HG02759 (cell line): ENCODE results near the gene RMDN2.

ENCODE experiments used
- ATAC-seq: cut with Tn5 transposase; IDR thresholded peaks from one replicate; pipeline ENCODE4 v1.9.1; 2021; ENCODE audit warnings: mild to moderate bottlenecking, moderate library complexity; ENCODE audit not compliant: unreplicated experiment

The RMDN2 gene

DNA sequence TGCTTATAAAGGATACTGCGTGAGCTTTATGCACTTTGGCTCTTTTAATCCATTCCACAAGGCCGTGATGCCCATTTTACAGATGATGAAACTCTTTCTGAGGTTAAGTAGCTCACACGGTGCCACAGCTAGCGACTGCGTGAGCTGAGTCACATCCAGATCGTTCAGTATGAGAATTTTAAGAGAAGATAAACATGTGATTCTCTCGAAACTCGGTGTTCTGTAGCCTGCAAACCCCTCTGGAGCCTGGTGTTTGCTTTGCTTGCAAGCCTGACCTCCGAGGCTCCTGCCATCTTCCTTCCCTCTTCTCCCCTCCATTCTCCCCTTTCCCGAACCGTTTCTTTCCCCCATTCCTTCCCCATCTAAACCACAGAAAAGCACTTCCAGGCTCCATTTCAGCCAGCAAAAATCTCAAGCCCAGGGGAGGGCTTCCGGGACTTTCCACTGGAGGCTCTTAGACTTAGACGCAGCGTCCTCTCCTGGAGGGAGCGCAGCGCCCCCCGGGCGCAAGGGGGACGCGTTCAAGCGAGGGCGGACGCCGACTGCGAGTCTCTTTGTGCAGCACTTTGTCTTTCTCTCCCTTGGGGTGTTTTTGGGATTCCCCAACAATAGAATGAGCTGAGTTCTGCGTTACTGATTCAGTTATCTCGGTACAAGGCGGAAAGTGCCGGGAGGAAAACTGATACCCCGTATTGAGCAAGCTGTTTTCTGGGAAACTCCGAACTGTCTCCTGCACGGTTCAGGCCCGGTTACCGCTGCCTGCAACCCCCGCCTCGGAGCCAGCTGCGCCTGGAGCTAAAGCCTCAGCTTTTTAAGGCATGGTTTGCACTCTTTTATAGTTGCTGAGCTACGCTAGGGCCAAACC is 112.9 kb downstream of the RMDN2 start:
- peak; percentile 84 for ATAC-seq

DNA sequence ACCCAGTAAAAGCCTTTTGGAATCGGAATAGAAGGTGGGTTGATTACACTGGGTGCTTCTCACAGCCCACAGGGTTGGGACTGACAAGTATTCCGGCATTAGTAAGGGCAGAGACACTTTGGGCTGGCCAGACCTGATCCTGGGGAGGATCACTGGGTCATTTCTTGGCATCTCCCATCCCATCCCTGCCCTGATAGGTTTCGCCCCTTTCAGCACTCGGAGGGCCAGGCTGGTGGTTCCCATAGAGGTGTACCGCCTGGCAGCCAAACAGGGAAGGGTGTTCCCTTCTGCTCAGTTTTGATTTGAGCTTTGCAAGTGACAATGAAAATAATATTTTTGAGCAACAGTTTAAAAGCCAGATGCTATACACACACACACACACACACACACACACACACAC is 113.6 kb downstream of the RMDN2 start:
- no peak for ATAC-seq

DNA sequence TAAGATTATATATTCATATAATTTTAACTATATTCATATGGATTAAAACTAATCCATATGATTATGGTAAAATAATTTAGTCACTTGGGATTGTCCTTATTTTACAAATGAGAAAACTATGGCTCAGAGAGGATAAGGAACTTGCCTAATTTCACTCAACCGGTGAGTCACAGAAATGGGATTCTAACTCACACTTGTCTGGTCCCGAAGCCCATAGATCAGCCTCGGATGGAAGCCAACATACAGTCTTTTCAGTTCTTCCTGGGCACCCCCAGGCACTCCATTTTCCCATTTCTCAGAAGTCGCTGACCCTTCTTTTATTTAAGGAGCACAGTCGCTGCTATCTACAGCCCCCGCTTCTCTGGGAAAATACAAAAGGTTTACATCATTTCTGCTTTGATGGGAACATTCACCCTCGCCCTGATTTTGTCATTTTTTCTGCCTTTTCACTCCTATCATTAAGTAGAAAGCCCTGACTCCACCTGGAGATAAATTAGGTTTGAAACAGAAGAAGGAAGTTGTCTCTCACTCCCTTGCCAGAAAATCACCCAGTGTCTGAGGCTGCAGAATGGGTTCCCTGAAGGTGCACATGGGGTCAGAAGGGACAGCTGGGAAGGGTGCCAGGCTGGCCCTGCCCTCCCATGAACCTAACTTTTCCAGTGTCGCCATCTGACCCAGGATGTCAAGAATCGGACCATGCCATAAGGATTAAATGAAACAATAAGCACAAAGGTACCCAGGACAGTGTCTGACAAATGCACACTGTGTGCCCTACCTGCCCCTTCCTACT is 114.2 kb downstream of the RMDN2 start:
- no peak for ATAC-seq

DNA sequence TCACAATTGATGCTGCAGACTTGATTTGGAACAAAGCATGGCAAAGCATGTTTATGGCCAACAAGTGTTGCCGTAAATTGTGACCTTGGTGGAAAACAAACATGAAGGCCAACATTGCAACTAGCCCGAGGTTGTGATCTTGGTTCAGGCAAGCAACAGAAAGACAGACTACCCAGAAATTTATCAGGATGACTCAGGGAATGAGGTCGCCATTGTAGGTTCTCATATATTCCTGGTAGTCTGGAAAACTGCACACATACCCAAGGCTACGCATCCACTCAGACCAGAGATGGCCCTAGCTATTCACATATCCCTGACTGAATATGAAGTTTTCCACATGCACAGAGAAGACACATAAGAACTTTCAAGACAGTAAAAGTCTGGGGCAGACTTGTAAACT is 120.7 kb downstream of the RMDN2 start:
- no peak for ATAC-seq

DNA sequence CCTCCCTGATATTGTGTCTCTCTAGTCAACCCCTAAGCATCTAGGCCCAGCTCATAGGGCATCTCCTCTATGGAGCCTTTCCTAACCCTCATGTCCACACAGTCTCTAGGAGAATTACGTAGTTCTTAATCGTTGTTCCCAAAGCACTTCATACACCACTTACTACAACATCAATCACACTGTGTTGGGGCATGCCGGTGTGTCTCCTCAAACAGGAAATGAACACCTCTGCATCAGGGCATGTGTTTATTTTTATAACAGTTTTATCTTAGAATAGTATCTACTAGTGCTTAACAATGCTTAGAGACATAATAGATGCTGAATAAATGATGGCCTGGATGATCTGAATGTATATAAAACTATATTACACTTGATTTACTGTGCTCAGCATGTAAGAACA is 131.1 kb downstream of the RMDN2 start:
- no peak for ATAC-seq

DNA sequence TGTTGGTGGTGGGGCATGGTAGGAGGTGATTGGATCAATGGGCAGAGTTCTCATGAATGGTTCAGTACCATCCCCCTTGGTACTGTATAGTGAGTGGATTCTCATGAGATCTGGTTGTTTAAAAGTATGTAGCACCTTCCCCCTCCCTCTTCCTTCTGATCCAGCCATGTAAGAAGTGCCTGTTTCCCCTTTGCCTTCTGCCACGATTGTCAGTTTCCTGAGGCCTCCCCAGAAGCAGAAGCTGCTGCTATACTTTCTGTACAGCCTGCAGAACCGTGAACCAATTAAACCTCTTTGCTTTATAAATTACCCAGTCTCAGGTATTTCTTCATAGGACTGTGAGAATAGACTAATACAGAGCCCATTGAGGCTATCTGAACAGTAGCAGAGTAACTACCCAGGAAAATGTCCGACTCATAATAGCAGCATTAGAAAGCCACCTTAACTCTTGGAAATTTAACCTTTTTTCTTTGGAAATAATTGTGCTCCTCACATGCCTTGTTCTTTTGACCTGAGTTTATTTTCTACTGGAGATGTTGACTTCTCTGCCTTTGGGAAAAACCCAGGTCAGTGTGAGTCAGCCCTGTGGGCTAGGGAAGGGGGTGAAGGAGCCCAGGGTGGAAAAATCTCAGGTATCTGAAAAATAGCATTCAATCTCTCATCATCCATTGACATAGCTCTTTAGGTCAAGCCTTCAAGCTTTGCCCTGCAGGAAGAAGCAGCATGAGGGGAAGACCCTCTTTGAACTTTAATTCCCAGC is 132.7 kb downstream of the RMDN2 start:
- no peak for ATAC-seq

DNA sequence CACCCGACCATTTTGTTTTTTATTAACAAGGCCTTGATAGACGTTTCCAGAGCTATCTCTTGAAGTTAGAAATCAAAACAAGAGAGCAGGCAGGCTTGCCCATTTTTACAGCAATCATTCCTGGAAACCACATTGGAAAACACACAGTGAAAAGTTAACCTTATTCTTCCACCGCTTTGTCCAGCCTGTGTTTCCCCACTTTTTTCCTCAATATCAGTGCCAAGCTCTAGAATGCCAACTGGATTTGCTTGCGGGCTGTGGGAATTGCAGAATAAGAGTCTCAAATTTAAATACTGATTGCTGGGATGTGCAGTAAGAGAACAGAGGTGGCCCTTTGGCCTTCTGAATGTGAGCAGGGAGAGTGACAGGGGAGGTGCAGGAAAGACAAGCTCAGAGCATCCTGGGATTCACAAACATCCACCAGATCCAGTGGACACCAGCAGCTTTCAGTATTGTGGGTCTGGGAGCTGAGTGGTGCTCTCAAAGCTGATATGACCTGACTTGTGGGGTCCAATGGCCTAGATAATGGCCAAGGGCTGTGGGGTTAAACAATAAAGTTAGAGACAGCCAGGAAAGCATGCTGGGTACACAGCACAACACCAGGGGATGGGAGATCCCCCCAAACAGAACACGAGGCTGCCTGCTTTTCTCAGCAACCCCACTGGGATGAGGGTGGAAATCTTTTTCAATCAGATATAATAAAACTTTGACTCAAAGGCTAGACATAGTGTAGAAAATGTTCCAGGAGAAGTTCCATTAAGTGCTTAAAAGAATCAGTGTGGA is 135.3 kb downstream of the RMDN2 start:
- no peak for ATAC-seq

DNA sequence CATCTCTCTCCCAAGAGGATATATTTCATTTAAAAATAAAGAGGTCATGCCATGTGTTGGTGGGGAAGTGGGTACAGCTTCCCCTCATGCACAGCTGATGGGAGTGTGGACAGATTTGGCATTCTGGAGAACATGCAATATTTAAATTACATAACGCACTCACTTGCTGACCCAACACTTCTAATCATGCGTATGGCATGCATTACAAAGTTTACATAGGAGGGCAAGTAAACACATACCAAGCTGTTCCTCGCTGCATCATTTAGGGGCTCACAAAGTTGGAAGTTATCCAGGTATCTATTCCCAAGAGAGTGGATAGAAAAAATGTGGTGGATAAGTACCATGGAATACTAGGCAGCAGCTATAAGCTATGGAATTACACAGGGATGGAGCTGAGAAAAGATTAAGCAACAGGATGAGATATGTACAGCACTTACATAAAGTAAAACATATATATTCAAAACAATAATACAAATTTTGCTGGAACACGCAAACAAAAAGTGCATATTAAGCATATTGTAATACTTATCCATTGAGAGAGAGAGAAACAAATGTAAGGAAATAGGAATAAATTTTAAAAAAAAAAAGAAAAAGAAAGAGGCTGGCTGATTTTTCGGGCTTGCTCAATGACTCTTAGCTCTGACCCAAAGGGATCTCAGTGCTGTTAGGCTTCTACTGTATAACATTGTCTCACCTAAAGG is 139.9 kb downstream of the RMDN2 start:
- ATAC-seq: no peak

DNA sequence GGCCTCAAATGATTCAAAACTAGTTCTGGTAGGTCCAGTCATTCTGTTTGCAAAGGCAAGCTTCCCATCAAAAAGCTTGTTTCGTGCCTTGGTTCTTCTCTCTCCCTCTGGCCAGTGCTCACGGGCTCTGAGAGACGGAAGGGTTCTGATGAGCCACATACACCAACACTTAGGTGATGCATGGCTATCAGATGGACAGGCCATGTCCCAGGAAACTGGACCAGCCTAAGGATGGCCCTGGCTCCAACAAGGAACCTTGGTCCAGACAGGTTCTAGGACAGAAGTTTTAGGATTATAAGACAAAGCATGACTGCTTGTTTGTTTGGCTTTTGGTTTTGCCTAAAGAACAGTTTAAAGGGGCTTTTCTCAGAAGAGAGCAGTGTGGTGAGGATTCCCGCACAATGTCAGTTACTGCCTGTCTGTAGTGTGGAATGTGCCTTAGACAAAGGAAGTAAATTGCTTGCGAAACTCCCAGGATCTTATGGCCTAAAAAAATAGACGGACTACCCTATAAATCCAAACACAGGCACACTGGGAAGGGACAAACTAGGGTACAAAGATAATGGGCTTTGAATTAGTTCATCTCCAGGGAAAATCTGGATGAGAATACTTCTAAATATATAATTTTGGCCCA is 140.5 kb downstream of the RMDN2 start:
- no peak for ATAC-seq

DNA sequence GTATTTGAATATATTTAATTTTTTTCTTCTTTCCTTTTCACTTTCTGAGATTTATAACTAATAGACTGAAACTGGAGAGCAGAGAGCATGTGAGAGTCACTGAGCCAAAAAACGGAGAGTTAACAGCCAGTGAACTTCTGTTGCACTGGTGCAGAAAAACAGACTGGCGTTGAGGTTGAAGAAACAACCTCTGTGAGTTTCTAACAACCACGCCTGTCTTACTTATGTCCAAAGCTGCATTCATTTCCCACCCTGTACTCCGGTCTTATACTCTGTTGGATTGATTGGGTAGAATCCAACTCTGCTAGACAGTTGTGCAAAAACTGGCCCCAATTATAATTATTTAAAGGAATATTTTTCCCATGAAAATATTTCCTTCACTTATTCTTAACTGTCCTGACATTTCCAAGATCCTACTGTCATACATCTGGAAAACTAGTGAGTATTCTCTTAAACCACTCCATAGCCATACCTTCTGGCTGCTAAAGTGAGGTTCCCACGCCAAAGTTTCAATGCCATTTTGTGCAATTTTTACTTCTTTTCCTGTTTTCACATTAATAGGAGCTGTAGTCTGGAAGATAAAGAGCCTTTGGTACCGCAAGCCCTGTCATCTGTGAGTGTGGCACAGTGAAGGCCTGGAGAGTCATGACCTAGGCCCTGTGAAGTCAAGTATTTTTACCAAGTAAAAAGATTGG is 141.5 kb downstream of the RMDN2 start:
- no peak for ATAC-seq
